HG03108 (cell line): ENCODE data around the gene RAB5B.
"Not testable (repeated sequence)": the region's sequence is repeated elsewhere in the genome, so short reads cannot be mapped to it uniquely, and the experiment has no call there.

Experiments used
- ATAC-seq: cut with Tn5 transposase; IDR thresholded peaks from one replicate; pipeline ENCODE4 v1.9.1; 2021; ENCODE audit warnings: moderate library complexity; ENCODE audit not compliant: unreplicated experiment

Gene RAB5B

GRCh38 chr12:55940065-55940732, 33.7 kb upstream of the RAB5B start:
- ATAC-seq: peak; percentile 93

- ATAC-seq: no peak
These were observed 31.8 kb upstream of the RAB5B start for GRCh38 chr12:55942055-55942454.

GRCh38 chr12:55942577-55943136, 31.2 kb upstream of the RAB5B start:
- ATAC-seq: no peak

- ATAC-seq: no peak
These were observed 27.3 kb upstream of the RAB5B start for GRCh38 chr12:55946553-55946952.

GRCh38 chr12:55955344-55955743, 18.5 kb upstream of the RAB5B start:
- ATAC-seq: no peak

- ATAC-seq: no peak
These were observed 17.9 kb upstream of the RAB5B start for GRCh38 chr12:55955800-55956508.

- no peak for ATAC-seq
These were observed 16.6 kb upstream of the RAB5B start for GRCh38 chr12:55957106-55957859.

- ATAC-seq: no peak
These were observed 10.1 kb upstream of the RAB5B start for GRCh38 chr12:55963760-55964159.

GRCh38 chr12:55965240-55965639, 8.6 kb upstream of the RAB5B start:
- ATAC-seq: no peak

- no peak for ATAC-seq
These were observed 7.9 kb upstream of the RAB5B start, which contains the start of gene PMEL for GRCh38 chr12:55965941-55966407. Gene PMEL, minus strand, starts transcription at chr12:55966042. Its CDS starts 31 bp downstream, at chr12:55966011.

- peak; percentile 98 for ATAC-seq
These were observed 7.2 kb upstream of the RAB5B start, which contains the start of gene CDK2 for GRCh38 chr12:55966408-55967281. Gene CDK2, plus strand, starts transcription at chr12:55966830. Its CDS starts 179 bp downstream, at chr12:55967009.

GRCh38 chr12:55969356-55969755, 4.5 kb upstream of the RAB5B start:
- ATAC-seq: no peak

GRCh38 chr12:55970775-55971174, 3.1 kb upstream of the RAB5B start:
- no peak for ATAC-seq

- no peak for ATAC-seq
These were observed 1.8 kb upstream of the RAB5B start for GRCh38 chr12:55972042-55972441.

- no peak for ATAC-seq
These were observed 1.4 kb upstream of the RAB5B start for GRCh38 chr12:55972456-55972855.

- ATAC-seq: no peak
These were observed 823 bp upstream of the RAB5B start for GRCh38 chr12:55972911-55973598.

GRCh38 chr12:55974308-55974730, 441 bp downstream of the RAB5B start:
- peak; percentile 2 for ATAC-seq

- ATAC-seq: no peak
These were observed 4.5 kb downstream of the RAB5B start for GRCh38 chr12:55978393-55978792.

- no peak for ATAC-seq
These were observed 5.2 kb downstream of the RAB5B start for GRCh38 chr12:55979069-55979468.

GRCh38 chr12:55981882-55982281, 8.0 kb downstream of the RAB5B start:
- ATAC-seq: not testable (repeated sequence)
